HuH-7 (cell line): Measurements from ENCODE around the gene HABP2.

Experiments
- DNase-seq: peaks from one replicate; pipeline ENCODE4 v3.0.0; 2011; ENCODE audit warnings: low spot score

Gene HABP2

GRCh38 chr10:113552701-113553100 lies at the start of gene HABP2:
HABP2 (plus strand) TSS chr10:113553053; CDS start chr10:113553122, 69 bp downstream.
- no peak for DNase-seq

- no peak for DNase-seq
These were observed 48.9 kb upstream of the HABP2 start for GRCh38 chr10:113503930-113504329.

- no peak for DNase-seq
These were observed 48.4 kb upstream of the HABP2 start for GRCh38 chr10:113504423-113504822.

GRCh38 chr10:113506476-113506875 lies 46.4 kb upstream of the HABP2 start:
- DNase-seq, result no peak

DNA sequence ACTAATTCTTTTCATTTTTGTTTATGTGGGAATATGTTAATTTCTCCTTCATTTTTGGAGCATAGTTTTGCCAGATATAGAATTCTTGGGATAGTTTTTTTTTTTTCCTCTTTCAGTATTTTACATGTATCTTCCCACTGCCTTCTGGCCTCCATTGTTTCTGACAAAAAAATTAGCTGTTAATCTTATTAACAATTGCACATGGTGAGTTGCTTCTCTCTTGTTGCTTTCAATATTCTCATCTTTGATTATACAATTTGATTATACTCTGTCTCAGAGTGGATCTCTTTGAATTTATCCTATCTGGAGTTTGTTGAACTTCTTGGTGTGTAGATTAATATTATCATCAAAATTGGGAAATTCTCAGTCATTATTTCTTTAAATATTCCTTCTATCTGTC lies 41.4 kb upstream of the HABP2 start:
- DNase-seq, result no peak

- DNase-seq, result no peak
These were observed 37.7 kb upstream of the HABP2 start for GRCh38 chr10:113515161-113515560.

DNA sequence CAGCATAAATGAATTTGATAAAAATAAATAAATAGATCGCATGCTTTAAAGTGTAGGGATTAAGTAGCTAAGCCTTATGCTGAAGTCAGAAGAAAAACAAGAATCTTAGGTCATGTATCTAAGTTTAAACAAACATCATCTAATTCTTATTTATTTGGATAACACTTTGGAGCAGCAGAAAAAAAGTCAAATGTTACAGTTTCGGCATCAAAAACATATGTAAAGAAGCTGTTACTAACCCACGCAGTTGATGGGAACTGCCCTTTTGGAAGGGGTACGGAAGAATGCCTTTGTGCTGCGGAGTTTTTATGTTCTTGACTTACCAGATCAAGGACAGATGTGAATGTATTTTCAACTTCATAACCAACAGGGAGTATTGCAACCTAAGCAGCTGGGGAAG lies 37.3 kb upstream of the HABP2 start:
- no peak for DNase-seq

GRCh38 chr10:113516061-113516460 lies 36.8 kb upstream of the HABP2 start:
- no peak for DNase-seq

- no peak for DNase-seq
These were observed 35.5 kb upstream of the HABP2 start for GRCh38 chr10:113517165-113517900.

DNA sequence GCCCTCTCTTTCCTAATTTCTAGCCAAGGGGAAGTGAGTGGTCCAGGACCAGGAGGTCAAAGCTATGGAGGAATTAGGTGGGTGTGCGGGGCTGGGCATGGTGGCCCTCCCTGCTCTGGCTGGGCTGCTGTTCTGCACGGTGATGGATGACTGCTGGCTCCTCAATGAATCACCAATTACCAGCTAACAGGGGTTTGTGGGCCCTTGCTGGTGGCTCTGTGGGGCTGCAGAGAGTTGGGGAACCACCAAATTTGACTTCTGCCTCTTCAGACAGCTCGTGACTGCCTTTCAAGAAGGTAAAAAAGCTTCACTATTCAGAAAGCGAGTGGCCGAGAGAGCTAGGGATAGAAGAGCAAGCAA lies 35.0 kb upstream of the HABP2 start:
- DNase-seq, result no peak

GRCh38 chr10:113518415-113518814 lies 34.4 kb upstream of the HABP2 start:
- no peak for DNase-seq

DNA sequence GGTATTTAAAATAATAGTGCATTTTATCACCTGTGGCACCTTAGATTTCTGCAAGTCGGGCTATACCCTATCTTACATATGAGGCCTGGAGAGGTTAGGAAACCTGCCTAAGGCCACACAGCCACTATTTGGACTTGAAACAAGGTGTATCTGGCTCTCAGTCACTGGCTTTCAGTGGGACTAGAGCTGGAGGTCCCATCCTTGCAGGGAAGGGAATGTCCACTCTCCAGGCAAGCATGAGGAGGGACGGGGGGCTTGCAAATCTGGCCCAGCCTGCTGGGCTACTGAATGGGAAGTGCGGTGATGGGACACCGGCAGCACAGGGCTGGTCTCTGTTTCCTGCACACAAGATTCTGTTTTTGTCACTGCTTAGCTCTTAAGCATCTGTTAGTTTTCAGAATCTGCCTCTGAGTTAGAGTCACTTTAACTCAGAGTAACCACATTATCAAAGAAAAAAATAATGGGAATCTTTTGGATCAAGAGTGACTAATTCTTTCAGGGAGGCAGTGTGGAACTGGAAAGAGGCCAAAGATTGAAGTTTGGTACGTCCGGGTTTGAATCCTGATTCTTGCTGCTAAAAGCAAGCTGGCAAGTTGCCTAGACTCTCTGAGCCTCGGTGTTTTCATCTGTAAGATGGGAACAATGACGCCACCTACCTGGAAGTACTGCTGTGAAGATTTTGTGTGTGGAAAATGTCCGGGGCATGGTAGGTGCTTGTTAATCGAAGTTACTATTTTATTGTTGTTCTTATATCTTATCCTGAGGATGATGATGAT lies 33.8 kb upstream of the HABP2 start:
- DNase-seq, result no peak

DNA sequence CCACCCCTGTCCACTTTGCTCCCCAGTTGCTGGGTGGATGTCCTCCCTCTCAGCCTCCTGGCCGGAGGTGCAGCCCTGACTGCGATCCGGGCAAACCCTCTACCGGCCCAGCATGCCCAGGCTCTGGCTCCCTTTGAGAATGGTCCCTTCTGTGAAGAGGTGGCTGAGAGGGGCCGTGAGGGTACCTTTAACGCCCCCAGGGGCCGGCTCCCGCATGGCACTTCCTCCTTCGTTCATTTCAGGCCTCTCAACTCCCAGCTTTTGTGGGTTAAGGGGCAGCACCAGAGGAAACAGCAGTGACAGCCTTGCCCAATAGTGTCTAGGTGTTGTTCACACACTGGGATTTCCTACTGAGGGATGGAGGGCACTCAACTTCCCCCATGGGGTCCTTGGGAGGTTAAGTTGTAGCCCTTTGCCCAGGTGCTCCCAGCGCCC lies 33.2 kb upstream of the HABP2 start:
- no peak for DNase-seq

- DNase-seq, result no peak
These were observed 32.6 kb upstream of the HABP2 start for GRCh38 chr10:113520261-113520660.

- peak; percentile 56 for DNase-seq
These were observed 32.0 kb upstream of the HABP2 start for GRCh38 chr10:113520690-113521474.

GRCh38 chr10:113521475-113521795 lies 31.4 kb upstream of the HABP2 start:
- no peak for DNase-seq

- DNase-seq, result no peak
These were observed 30.4 kb upstream of the HABP2 start for GRCh38 chr10:113522460-113522859.

GRCh38 chr10:113523071-113523470 lies 29.8 kb upstream of the HABP2 start:
- DNase-seq, result no peak

DNA sequence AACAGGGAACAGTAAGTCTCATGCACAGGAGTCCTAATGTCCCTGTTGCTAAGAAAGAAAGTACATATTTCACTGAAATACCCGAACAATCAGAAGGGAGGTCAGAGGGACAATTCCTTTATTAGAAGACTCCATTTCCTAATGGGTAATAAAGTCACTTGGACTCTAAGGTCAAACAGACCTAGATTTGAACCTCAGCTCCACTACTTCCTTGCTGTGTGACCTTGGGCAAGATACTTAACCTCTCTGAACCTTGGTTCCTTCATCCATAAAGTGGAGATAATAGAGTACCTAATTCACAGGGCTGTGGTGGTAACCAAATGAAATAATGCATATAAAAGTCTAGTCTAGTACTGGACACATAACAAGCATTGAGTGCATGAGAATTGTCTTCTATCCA lies 29.2 kb upstream of the HABP2 start:
- no peak for DNase-seq

DNA sequence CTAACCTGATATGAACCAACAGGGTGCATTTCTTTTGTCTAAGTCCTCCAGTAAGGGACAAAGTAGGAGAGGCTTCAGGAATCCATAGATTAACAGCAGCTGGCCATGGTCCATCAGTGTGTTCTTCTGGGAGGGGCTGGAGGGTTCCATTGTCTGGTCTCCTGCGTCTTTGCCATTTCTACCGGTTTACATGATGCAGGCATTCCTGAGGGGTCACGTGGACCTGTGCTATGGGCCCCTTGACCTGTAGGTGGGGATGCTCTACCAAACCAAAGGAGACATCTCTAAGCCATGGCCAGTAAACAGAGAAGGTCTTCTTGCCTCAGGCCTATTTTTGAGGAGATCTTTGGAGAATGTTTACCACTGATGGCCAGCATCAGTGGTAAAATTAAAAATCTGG lies 28.7 kb upstream of the HABP2 start:
- peak; percentile 59 for DNase-seq

DNA sequence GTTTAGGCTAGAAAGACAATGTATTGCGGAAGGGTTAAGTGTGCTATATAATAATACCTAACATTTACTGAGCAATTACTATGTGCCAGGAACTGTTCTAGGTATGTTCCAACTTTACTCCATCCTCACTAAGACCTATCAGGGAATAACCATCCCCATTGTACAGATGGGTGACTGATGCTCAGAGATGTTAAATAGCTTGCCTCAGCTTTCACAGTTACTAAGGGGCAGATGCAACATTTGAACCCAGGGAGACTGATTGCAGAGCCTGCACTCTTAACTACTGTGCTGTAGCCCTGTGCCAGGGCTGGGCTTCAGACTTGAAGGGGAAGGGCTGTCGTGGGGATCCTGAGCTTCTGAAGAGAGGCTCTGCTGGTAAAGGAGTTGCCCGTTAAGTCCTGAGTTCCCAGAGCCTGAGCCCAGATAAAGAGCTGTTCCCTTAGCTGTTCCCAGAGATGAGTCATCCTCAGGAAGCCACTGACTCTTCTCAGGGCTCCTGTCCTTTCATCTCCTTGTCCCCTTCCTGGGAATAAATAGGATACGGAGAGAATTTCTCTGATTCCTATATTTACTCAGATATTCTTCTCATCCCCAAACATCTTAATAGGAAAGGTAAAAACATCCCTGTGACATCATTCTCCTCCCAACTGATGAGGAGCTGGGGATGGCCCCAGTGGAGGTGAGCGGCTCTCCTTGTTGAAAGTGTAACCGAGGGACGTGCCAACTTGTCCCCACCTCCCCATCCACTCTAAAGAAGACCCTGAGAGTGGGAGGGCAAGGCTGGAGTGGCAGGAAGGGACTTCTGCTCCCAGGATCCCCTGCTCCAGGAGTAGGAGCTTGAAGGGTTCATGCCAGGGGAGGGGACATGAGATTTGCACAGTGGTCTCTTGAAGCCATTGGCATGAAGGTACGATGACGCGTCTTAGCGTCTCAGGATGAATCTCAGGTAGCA lies 28.0 kb upstream of the HABP2 start:
- DNase-seq, result no peak

DNA sequence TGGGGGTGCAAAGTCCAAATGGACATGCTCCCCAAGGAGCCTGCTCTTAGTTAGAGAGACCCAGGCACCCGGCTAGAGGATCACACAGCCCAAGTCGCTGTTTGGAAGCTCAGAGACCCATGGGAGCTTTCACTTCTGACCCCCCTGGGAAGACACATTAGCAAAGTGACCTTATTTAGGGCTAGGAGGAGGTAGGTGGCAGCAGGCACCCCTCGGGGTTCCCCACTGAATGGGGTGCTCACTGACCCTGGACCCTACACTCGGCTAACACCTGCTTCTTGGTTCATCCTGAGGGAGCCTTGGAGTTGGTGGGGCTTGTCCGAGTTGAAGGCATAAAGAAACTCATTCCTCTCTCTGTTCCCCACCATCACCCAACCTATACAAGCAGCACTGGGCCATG lies 27.1 kb upstream of the HABP2 start:
- no peak for DNase-seq
